ENCODE data around the gene FBXO17.
A peak's percentile ranks its signal among the peaks of the same experiment; 100 is the strongest.
"Not testable (repeated sequence)": the region's sequence is repeated elsewhere in the genome, so short reads cannot be mapped to it uniquely, and the experiment has no call there.

FBXO17 gene

GRCh38 chr19:38941979-38942378 is 33.6 kb downstream of the FBXO17 start:
- no peak for DNase-seq

- DNase-seq: not testable (repeated sequence)
Observed at GRCh38 chr19:38941466-38941865, 34.1 kb downstream of the FBXO17 start.

GRCh38 chr19:38939957-38940356 is 35.6 kb downstream of the FBXO17 start:
- DNase-seq: no peak

GRCh38 chr19:38933544-38933943 is 42.0 kb downstream of the FBXO17 start:
- DNase-seq: no peak

- DNase-seq: peak; percentile 15
Observed at GRCh38 chr19:38932425-38933179, 42.9 kb downstream of the FBXO17 start.

- DNase-seq: no peak
Observed at GRCh38 chr19:38931521-38931793, 44.1 kb downstream of the FBXO17 start.

- DNase-seq: peak; percentile 99
Observed at GRCh38 chr19:38930776-38931520, 44.6 kb downstream of the FBXO17 start, which contains the start of gene MRPS12. TSS of gene MRPS12 (plus strand) at chr19:38930944. CDS start at chr19:38931295, 351 bp downstream.

GRCh38 chr19:38929929-38930775 is 45.4 kb downstream of the FBXO17 start, which contains the start of gene SARS2:
TSS of gene SARS2 (minus strand) at chr19:38930763. CDS start at chr19:38930736, 27 bp downstream.
- DNase-seq: peak; percentile 96

GRCh38 chr19:38928391-38929001 is 47.0 kb downstream of the FBXO17 start:
- DNase-seq: no peak

GRCh38 chr19:38924388-38924787 is 51.2 kb downstream of the FBXO17 start:
- no peak for DNase-seq

- no peak for DNase-seq
Observed at GRCh38 chr19:38922482-38922881, 53.1 kb downstream of the FBXO17 start.

GRCh38 chr19:38921420-38922274 is 53.9 kb downstream of the FBXO17 start:
- DNase-seq: no peak

- no peak for DNase-seq
Observed at GRCh38 chr19:38920602-38921419, 54.7 kb downstream of the FBXO17 start.

GRCh38 chr19:38919837-38920601 is 55.5 kb downstream of the FBXO17 start:
- no peak for DNase-seq

GRCh38 chr19:38918526-38918925 is 57.0 kb downstream of the FBXO17 start:
- no peak for DNase-seq

- DNase-seq: no peak
Observed at GRCh38 chr19:38917921-38918491, 57.5 kb downstream of the FBXO17 start.

- no peak for DNase-seq
Observed at GRCh38 chr19:38917516-38917915, 58.0 kb downstream of the FBXO17 start.

- DNase-seq: no peak
Observed at GRCh38 chr19:38915329-38916321, 59.9 kb downstream of the FBXO17 start.

GRCh38 chr19:38913958-38914357 is 61.6 kb downstream of the FBXO17 start:
- DNase-seq: no peak
